WTC11 (cell line): Measurements from ENCODE around the gene TFF3. TPM values are rescaled to one million over a fixed set of nuclear protein-coding genes. Genes with fewer than 3 reads are reported as not detected.

Experiments used
- ATAC-seq: fragments of 200-7000 bp; cut with Tn5 transposase; 2 replicates; pipeline ENCODE4 v1.10.0; 2021; ENCODE audit warnings: mild to moderate bottlenecking, moderate library complexity
- CTCF ChIA-PET: fragments of 300-600 bp; sonication (Branson Sonifier 250); formaldehyde crosslinking; loops from one replicate; lab custom pipeline; 2021; ENCODE audit warnings: antibody characterized with exemption; lab: Charles Lee
- POLR2A ChIA-PET: fragments of 350-600 bp; sonication (Branson Sonifier 250); formaldehyde crosslinking; loops from one replicate; lab custom pipeline; 2021; ENCODE audit warnings: antibody characterized with exemption; lab: Charles Lee
- DNase-seq: peaks from one replicate; pipeline ENCODE4 v3.0.0; 2021; ENCODE audit warnings: low spot score
- H3K27ac Mint-ChIP-seq: 2 replicates; pipeline ENCODE4 v1.8.0; 2021; ENCODE audit warnings: mixed read lengths
- H3K27me3 Mint-ChIP-seq: 2 replicates; pipeline ENCODE4 v1.8.0; 2021; ENCODE audit warnings: low read depth, mild to moderate bottlenecking, moderate library complexity, mixed read lengths
- H3K36me3 Mint-ChIP-seq: 2 replicates; pipeline ENCODE4 v1.8.0; 2021; ENCODE audit warnings: mixed read lengths
- H3K4me1 Mint-ChIP-seq: 2 replicates; pipeline ENCODE4 v1.8.0; 2022; ENCODE audit warnings: mixed read lengths
- H3K4me3 Mint-ChIP-seq: 2 replicates; pipeline ENCODE4 v1.8.0; 2021; ENCODE audit warnings: mild to moderate bottlenecking, moderate library complexity, mixed read lengths
- H3K9me3 Mint-ChIP-seq: 2 replicates; pipeline ENCODE4 v1.8.0; 2021; ENCODE audit warnings: mixed read lengths
- ATF1 ChIP-seq: sonication (generic); formaldehyde crosslinking; IDR thresholded peaks from 2 replicates; pipeline ENCODE4 v1.8.1; 2023; ENCODE audit warnings: mild to moderate bottlenecking, moderate library complexity, missing genetic modification reagents
- CDX4 ChIP-seq: fragments of 250-450 bp; sonication (Bioruptor Pico); IDR thresholded peaks from 2 replicates; pipeline ENCODE4 v1.9.0; 2021; ENCODE audit warnings: moderate library complexity, mild to moderate bottlenecking, inconsistent platforms, borderline replicate concordance
- CREB1 ChIP-seq: sonication (generic); formaldehyde crosslinking; IDR thresholded peaks from 2 replicates; pipeline ENCODE4 v1.8.0; 2023; ENCODE audit warnings: mild to moderate bottlenecking, missing genetic modification reagents
- GRHL2 ChIP-seq: fragments of 250-450 bp; sonication (Bioruptor Pico); IDR thresholded peaks from 2 replicates; pipeline ENCODE4 v1.8.0; 2022; ENCODE audit warnings: mild to moderate bottlenecking, moderate library complexity; ENCODE audit not compliant: insufficient replicate concordance, severe bottlenecking
- KAT7 ChIP-seq: sonication (generic); formaldehyde crosslinking; IDR thresholded peaks from 2 replicates; pipeline ENCODE4 v1.8.1; 2023; ENCODE audit warnings: missing genetic modification reagents, mild to moderate bottlenecking, borderline replicate concordance
- NR2C2 ChIP-seq: sonication (generic); formaldehyde crosslinking; IDR thresholded peaks from 2 replicates; pipeline ENCODE4 v1.8.0; 2022; ENCODE audit warnings: mild to moderate bottlenecking, missing genetic modification reagents
- PRRX2 ChIP-seq: fragments of 250-450 bp; sonication (Bioruptor Pico); IDR thresholded peaks from 2 replicates; pipeline ENCODE4 v1.8.0; 2021; ENCODE audit warnings: mild to moderate bottlenecking
- RELA ChIP-seq: sonication (generic); formaldehyde crosslinking; IDR thresholded peaks from 2 replicates; pipeline ENCODE4 v1.8.1; 2022; ENCODE audit warnings: missing genetic modification reagents, mild to moderate bottlenecking, borderline replicate concordance
- SMAD3 ChIP-seq: sonication (generic); formaldehyde crosslinking; IDR thresholded peaks from 2 replicates; pipeline ENCODE4 v1.8.0; 2022; ENCODE audit warnings: missing genetic modification reagents, mild to moderate bottlenecking, borderline replicate concordance
- STAT6 ChIP-seq: sonication (generic); formaldehyde crosslinking; conservative IDR thresholded peaks from 2 replicates; pipeline ENCODE4 v1.8.1; 2023; ENCODE audit warnings: mild to moderate bottlenecking, low read depth, missing genetic modification reagents, moderate library complexity
- TP53 ChIP-seq: sonication (generic); formaldehyde crosslinking; IDR thresholded peaks from 2 replicates; pipeline ENCODE4 v1.8.1; 2023; ENCODE audit warnings: mild to moderate bottlenecking, missing genetic modification reagents
- ZNF121 ChIP-seq: sonication (generic); formaldehyde crosslinking; IDR thresholded peaks from 2 replicates; pipeline ENCODE4 v1.8.0; 2023; ENCODE audit warnings: missing genetic modification reagents
- ZNF138 ChIP-seq: sonication (generic); formaldehyde crosslinking; conservative IDR thresholded peaks from 2 replicates; pipeline ENCODE4 v1.8.1; 2022; ENCODE audit warnings: mild to moderate bottlenecking, moderate library complexity, missing genetic modification reagents
- ZNF219 ChIP-seq: sonication (generic); formaldehyde crosslinking; IDR thresholded peaks from 2 replicates; pipeline ENCODE4 v1.8.0; 2023; ENCODE audit warnings: missing genetic modification reagents, mild to moderate bottlenecking, borderline replicate concordance
- ZNF396 ChIP-seq: fragments of 250-450 bp; sonication (Bioruptor Pico); IDR thresholded peaks from 2 replicates; pipeline ENCODE4 v1.8.0; 2021; ENCODE audit warnings: mild to moderate bottlenecking, moderate library complexity, borderline replicate concordance
- ZSCAN18 ChIP-seq: fragments of 250-450 bp; sonication (Bioruptor Pico); IDR thresholded peaks from 2 replicates; pipeline ENCODE4 v2.1.2; 2022; ENCODE audit warnings: mild to moderate bottlenecking, moderate library complexity
- total RNA-seq: library from RNA; stranded (reverse); gene quantifications from 3 replicates; pipeline ENCODE4 v1.2.3, GENCODE V29; 2021
- TF ChIP-seq, protein P1 (sequence below): sonication (generic); formaldehyde crosslinking; IDR thresholded peaks from 2 replicates; pipeline ENCODE4 v1.8.0; 2022; ENCODE audit warnings: mild to moderate bottlenecking, missing genetic modification reagents
- TF ChIP-seq, protein P2 (sequence below): fragments of 250-450 bp; sonication (Bioruptor Pico); conservative IDR thresholded peaks from 2 replicates; pipeline ENCODE4 v1.9.0; 2021; ENCODE audit warnings: mild to moderate bottlenecking

TFF3 gene
- total RNA-seq, 1 experiment from 2014 or later: 4.2 TPM

- H3K36me3 Mint-ChIP-seq: no peaks in the 10 kb centered on the region
- ATAC-seq (no peak), DNase-seq (no peak)
- POLR2A ChIA-PET: no interaction called here
- no peaks in the 10 kb centered on the region for H3K9me3 Mint-ChIP-seq
- peaks cover 6% of the 10 kb centered on the region for H3K27me3 Mint-ChIP-seq
- no peak overlapping the region for H3K27ac Mint-ChIP-seq
- CTCF ChIA-PET: interaction anchor here (1.2 to 11.5 kb wide), 6 partner anchors 15 to 138 kb away, joined by 4 to 165 read pairs (median 34); no protein-coding TSS in a partner anchor
- peaks cover 53% of the 10 kb centered on the region for H3K4me1 Mint-ChIP-seq
- TF ChIP-seq ZNF138 (no peak), CDX4 (no peak), CREB1 (no peak), ZNF121 (CRISPR knock-in tag) (no peak), NR2C2 (no peak), ATF1 (CRISPR knock-in tag) (no peak), RELA (CRISPR knock-in tag) (no peak), PRRX2 (CRISPR knock-in tag) (no peak), STAT6 (CRISPR knock-in tag) (no peak), ZNF219 (CRISPR knock-in tag) (no peak), TP53 (CRISPR knock-in tag) (no peak), ZNF396 (CRISPR knock-in tag) (no peak), KAT7 (CRISPR knock-in tag) (no peak), ZSCAN18 (CRISPR knock-in tag) (no peak), GRHL2 (CRISPR knock-in tag) (no peak), SMAD3 (CRISPR knock-in tag) (no peak)
- TF ChIP-seq, protein P1, sequence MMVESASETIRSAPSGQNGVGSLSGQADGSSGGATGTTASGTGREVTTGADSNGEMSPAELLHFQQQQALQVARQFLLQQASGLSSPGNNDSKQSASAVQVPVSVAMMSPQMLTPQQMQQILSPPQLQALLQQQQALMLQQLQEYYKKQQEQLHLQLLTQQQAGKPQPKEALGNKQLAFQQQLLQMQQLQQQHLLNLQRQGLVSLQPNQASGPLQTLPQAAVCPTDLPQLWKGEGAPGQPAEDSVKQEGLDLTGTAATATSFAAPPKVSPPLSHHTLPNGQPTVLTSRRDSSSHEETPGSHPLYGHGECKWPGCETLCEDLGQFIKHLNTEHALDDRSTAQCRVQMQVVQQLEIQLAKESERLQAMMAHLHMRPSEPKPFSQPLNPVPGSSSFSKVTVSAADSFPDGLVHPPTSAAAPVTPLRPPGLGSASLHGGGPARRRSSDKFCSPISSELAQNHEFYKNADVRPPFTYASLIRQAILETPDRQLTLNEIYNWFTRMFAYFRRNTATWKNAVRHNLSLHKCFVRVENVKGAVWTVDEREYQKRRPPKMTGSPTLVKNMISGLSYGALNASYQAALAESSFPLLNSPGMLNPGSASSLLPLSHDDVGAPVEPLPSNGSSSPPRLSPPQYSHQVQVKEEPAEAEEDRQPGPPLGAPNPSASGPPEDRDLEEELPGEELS (CRISPR knock-in tag): no peak
- TF ChIP-seq, protein P2, sequence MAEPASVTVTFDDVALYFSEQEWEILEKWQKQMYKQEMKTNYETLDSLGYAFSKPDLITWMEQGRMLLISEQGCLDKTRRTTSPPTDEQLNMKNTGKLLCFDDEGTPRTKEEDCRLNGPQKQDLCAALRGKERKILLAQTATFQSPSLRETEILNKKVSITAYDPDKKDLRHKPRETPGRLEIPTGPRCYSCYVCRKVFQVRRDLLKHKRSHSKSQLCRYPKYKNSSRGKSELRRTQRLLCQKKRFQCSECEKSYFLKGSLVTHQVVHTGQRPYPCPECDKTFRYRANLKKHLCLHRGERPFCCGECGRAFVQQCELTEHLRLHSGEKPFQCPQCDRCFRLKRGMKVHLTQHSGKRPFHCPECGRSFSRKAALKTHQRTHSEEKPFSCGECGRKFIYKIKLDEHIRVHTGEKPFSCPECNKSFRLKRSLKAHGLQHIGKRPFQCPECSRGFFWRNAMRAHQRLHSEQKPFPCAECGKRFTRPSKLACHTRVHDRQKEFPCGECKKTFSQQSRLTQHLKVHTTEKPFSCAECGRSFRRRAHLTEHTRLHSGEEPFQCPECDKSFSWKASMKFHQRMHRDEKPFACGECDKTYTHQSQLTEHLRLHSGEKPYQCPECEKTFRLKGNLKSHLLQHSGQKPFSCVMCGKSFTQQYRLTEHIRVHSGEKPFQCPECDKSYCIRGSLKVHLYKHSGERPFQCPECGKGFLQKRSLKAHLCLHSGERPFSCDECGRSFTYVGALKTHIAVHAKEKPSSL (CRISPR knock-in tag): no peak
- TF ChIP-seq, all 79 proteins: peak for 0
- H3K4me3 Mint-ChIP-seq: no peak overlapping the region
These were observed 3.2 kb downstream of the TFF3 start for GRCh38 chr21:42311816-42312625.
